NCI-H2227 (cell line): Measurements from ENCODE around the gene SPEF2.

Experiments used
- DNase-seq: peaks from one replicate; lab custom pipeline; 2025; ENCODE audit not compliant: unreplicated experiment; lab: John Stamatoyannopoulos, UW

Gene SPEF2

GRCh38 chr5:35698047-35698808, 80.6 kb downstream of the SPEF2 start:
- no peak for DNase-seq

GRCh38 chr5:35707659-35708058, 90.0 kb downstream of the SPEF2 start:
- DNase-seq, result no peak

DNA sequence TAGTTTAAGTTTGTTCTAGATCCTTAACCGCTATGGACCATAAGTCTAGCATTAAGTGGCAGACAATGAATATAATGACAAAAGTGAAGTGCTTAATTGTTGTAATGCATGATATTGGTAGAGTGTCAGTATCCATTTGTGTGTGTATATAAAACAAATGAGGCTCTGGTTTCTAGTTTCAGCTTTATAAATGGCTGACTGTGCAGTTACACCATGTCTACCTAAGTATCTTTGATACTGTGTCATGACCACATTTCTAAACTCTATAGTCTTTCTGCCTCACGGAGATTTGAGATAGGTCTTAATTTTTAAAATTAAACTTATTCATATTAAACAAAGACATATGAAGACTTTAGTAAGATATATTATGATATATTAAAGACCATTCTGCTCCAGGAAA, 92.0 kb downstream of the SPEF2 start:
- no peak for DNase-seq

GRCh38 chr5:35717718-35718117, 100.1 kb downstream of the SPEF2 start:
- DNase-seq, result no peak

DNA sequence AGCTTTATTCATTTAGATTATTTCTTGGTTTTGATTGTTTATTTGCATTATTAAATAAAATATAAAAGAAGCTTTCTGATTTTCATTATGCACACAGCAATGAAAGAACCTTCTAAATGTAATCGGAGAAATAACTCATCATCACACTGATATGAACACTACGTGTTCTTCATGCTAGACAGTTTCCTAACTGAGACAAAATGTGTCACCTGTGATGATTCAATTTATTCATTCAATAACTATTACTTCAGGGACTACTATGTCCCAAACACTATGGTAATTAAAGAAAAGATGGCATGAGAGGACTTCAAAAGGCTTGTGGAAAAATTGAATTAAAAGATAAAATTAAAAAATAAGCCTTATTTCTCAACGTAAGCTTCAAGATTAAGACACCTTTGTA, 118.1 kb downstream of the SPEF2 start:
- DNase-seq, result no peak

DNA sequence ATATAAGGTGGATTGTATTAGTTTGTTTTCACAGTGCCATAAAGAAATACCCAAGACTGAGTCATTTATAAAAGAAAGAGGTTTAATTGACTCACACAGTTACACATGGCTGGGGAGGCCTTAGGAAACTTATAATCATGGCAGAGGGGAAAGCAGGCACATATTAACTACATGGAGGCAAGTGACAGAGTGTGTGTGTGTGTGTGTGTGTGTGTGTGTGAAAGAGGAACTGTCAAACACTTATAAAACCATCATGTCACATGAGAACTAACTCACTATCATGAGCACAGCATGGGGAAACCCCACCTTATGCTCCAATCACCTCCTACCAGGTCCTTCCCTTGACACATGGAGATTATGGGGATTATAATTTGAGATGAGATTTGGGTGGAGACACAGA, 118.6 kb downstream of the SPEF2 start:
- DNase-seq, result no peak

GRCh38 chr5:35741126-35741716, 123.6 kb downstream of the SPEF2 start:
- DNase-seq, result no peak

DNA sequence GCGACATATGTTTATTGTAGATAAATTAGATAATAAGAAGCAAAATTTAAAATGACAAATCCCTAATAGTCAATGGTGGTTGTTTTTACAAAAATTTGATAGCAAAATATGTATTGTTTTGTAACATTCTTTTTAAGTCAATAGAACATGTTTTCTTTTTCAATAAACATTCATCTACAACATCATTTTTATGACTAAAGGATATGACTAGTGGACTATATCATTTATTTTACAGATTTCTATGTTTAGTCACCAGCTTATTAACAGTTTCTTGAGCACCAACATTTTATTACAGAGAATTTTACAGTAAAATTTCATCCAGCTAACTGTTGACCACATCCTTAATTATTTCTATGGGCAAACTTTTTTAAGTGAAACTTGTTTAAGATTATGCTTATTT, 124.3 kb downstream of the SPEF2 start:
- DNase-seq, result no peak

GRCh38 chr5:35743644-35744043, 126.0 kb downstream of the SPEF2 start:
- DNase-seq, result no peak

GRCh38 chr5:35745193-35745592, 127.5 kb downstream of the SPEF2 start:
- DNase-seq, result no peak

- no peak for DNase-seq
These were observed 128.0 kb downstream of the SPEF2 start for GRCh38 chr5:35745660-35746059.

DNA sequence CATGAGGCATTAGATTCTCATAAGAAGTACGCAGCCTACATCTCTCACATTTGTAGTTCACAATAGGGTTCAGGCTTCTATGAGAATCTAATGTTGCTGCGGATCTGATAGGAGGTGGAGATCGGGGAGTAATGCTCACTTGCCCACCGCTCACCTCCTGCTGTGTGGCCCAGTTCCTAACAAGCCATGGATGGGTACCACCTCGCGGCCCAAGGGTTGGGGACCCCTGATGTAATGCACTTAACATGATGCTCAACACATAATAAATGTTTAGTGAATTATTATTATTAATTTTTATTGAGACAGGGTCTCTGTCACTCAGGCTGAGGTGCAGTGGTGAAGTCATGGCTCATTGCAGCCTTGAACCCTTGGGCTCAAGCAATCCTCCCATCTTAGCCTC, 134.3 kb downstream of the SPEF2 start:
- no peak for DNase-seq

DNA sequence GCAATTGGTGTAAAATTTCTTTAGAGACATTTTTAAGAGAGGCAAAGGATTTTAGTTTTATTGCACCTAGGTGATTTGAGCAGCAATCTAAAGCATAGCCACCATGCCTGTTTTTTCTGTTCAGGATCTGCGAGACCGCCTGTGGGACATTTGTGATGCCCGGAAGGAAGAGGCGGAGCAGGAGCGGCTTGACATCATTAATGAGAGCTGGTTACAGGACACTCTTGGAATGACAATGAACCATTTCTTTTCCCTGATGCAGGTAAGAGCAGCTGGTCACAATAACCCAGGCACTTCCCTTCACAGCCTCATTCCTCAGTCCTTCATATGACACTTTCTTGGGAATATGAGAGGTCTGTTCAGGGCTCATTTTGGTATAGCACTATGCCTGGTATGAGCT, 135.8 kb downstream of the SPEF2 start:
- no peak for DNase-seq

DNA sequence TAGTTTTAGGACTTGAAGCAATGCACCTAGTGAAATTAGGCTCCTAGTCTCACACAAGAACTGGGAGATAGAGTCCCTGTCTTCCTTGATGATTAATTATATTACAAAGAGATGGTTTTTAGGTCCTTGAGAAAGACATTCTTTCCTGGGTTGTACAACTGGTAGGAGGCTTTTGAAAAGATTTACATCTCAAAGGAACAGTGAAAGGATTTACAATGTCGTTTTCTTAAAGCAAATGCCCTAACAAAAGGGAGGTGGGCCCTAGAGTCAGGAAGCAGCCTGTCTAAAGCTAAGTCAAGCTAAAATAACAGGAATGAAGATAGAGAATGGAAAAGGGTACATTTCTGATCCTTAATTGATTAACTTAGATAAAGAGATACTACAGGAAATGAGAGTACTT, 136.8 kb downstream of the SPEF2 start:
- no peak for DNase-seq

- DNase-seq, result no peak
These were observed 138.3 kb downstream of the SPEF2 start for GRCh38 chr5:35755966-35756365.

DNA sequence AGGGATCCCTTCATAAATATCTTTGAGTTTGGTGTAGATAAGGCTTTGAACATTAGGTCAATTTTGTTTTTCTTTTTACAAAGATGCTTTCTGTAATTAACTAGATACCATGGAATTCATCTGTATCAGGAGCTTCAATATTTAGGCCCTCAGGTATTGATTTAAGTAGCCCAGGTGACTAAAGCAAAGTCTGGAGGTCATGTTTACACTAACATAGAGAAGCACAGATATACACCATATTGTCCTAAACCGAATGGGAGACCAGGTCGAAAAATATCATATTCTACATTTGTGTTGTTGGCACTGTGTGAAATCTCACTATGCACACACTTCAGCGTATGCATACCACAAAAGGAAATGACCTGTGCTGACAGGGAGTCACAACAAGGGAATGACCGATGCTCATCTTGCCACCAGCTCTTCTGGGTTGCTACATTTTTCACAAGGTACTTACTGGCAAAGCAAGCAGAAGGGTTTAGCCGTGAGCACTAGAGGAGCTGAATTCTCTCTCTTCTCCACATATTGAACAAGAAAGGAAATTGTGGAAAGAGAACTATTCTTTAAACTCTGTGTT, 140.6 kb downstream of the SPEF2 start:
- no peak for DNase-seq

- no peak for DNase-seq
These were observed 143.9 kb downstream of the SPEF2 start for GRCh38 chr5:35761541-35761940.

DNA sequence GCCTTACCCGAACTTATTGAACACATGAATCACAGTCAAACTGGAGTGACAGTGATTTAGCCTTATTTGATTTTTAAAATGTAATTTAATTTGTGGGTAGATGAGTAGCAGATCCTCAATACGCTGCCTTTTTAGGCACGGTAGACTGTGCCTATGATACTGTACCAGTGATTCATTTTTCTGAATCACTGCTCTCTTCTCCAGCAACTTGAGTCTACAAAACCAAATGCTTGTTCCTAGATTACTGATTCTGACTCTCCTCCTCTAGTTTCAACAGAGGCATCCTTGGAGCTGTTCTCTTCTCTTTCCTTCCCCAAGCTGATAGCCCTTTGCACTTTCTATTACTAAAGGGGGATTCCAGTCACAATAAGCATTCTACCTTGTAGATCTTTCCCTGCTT, 144.7 kb downstream of the SPEF2 start:
- DNase-seq, result no peak

GRCh38 chr5:35765921-35766320, 148.3 kb downstream of the SPEF2 start:
- no peak for DNase-seq

- DNase-seq, result no peak
These were observed 153.6 kb downstream of the SPEF2 start for GRCh38 chr5:35771300-35771699.

DNA sequence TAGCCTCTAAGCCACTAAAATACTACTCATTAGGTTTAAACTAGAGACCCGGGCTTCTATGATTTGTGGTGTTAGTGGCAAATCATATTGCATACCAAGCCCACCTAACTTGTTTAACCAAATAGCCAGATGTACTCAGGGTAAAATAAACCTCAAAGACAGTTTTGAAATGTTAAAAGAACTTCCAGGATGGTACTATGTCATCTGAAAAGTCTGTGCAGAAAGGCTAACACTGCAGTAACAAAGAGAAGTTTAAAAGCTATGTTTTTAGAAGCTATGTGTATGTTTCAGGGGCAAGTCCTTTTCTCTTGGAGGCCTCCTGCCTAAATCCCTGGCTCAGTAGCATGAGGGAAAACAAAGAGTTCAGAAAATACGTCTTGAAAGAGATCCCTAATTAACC, 154.2 kb downstream of the SPEF2 start:
- no peak for DNase-seq

DNA sequence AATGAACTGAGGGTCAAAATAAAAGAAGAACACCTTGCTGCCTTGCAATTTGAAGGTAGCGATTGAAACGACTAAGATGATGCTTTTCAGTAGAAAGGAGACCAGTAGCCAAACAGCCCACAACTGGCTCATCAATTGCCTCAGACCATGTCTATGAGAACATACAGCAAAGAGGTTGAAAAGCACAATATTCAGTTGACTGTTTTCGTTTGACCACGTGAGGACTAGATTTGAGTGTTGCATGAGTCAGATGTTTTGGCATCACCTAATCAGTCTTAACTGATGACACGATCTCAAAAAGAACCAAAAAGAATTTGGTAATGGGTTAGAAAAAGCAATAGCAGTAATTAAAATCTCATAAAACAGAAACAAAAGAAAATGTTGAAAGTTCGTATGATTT, 156.3 kb downstream of the SPEF2 start:
- DNase-seq, result no peak

DNA sequence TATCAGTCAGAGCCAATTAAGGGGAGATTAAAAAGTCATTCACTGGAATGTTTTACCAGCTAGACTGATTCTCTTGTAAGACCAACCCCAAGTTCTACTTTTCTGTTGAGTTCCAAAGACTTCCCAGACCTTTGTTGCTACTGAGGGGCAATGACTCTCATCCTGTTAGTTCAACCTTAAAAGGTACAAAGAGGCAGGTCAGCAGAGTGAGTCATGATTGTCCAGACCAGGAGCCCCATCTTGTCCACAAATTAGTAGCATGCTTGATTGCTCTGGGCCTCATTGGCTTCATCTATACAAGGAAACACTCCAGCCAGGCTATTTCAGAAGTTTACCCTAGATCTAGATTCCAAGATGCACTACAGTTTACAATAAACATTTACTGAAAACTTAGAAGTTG, 159.1 kb downstream of the SPEF2 start:
- no peak for DNase-seq
